GM06990 (cell line): Measurements from ENCODE around the gene WEE2.
"Not testable (repeated sequence)": the region's sequence is repeated elsewhere in the genome, so short reads cannot be mapped to it uniquely, and the experiment has no call there.

Experiments
- DNase-seq: peaks from one replicate; pipeline ENCODE4 v3.0.0-alpha.2; 2011; ENCODE audit not compliant: insufficient read length; ENCODE audit errors: extremely low read depth
- H3K27me3 ChIP-seq: replicated peaks from 2 replicates; pipeline ENCODE4 v1.6.0; 2011; ENCODE audit warnings: low read length; ENCODE audit not compliant: control insufficient read depth, insufficient read depth
- H3K36me3 ChIP-seq: 2 replicates; pipeline ENCODE4 v1.5.1; 2011; ENCODE audit warnings: low read length; ENCODE audit not compliant: control insufficient read depth, insufficient read depth
- H3K4me3 ChIP-seq: replicated peaks from 2 replicates; pipeline ENCODE4 v1.5.1; 2011; ENCODE audit warnings: low read depth, mild to moderate bottlenecking, control low read depth, low read length
- TF ChIP-seq, protein P1 (sequence below): IDR thresholded peaks from 2 replicates; pipeline ENCODE4 v1.5.1; 2011; ENCODE audit warnings: low read length, control low read depth, mild to moderate bottlenecking, inconsistent platforms; ENCODE audit not compliant: insufficient read depth, poor library complexity, severe bottlenecking

The WEE2 gene

DNA sequence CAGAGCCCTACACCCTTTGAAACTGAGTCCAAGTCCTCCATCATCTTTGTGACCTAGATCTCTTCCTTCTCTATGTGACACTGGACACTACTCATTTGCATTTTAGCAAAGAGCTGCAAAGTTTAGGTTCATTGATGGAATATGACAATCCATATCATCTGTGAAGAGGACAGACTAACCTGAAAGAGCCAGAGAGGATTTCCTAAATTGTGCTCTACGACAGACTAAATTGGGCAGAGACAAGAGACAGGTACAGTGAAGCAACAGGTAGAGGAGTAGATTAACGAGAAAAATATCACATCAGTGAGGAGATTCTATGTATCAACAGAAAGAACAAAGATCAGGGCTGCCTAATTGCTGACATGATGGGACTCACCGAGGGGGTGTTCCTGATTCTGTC lies 55.6 kb downstream of the WEE2 start, which contains the start of gene TAS2R3:
Gene TAS2R3 (plus strand): TSS at position 301 of the 400 bp plus-strand sequence. CDS start 62 bp downstream, at position 363.
- no peak within 1 kb of the TSS for H3K4me3 ChIP-seq
- DNase-seq = no peak
- H3K27me3 ChIP-seq = no peaks in the 10 kb centered on the region
- H3K36me3 ChIP-seq = peaks cover 8% of the 10 kb centered on the region
- TF ChIP-seq, protein P1, sequence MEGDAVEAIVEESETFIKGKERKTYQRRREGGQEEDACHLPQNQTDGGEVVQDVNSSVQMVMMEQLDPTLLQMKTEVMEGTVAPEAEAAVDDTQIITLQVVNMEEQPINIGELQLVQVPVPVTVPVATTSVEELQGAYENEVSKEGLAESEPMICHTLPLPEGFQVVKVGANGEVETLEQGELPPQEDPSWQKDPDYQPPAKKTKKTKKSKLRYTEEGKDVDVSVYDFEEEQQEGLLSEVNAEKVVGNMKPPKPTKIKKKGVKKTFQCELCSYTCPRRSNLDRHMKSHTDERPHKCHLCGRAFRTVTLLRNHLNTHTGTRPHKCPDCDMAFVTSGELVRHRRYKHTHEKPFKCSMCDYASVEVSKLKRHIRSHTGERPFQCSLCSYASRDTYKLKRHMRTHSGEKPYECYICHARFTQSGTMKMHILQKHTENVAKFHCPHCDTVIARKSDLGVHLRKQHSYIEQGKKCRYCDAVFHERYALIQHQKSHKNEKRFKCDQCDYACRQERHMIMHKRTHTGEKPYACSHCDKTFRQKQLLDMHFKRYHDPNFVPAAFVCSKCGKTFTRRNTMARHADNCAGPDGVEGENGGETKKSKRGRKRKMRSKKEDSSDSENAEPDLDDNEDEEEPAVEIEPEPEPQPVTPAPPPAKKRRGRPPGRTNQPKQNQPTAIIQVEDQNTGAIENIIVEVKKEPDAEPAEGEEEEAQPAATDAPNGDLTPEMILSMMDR = no peak

DNA sequence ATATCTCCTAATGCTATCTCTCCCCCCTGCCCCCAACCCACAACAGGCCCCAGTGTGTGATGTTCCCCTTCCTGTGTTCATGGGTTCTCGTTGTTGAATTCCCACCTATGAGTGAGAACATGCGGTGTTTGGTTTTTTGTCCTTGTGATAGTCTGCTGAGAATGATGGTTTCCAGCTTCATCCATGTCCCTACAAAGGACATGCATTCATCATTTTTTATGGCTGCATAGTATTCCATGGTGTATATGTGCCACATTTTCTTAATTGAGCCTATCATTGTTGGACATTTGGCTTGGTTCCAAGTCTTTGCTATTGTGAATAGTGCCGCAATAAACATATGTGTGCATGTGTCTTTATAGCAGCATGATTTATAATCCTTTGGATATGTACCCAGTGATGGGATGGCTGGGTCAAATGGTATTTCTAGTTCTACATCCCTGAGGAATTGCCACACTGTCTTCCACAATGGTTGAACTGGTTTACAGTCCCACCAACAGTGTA lies 62.0 kb downstream of the WEE2 start:
- H3K4me3 ChIP-seq, DNase-seq, H3K27me3 ChIP-seq, H3K36me3 ChIP-seq: not testable (repeated sequence)

DNA sequence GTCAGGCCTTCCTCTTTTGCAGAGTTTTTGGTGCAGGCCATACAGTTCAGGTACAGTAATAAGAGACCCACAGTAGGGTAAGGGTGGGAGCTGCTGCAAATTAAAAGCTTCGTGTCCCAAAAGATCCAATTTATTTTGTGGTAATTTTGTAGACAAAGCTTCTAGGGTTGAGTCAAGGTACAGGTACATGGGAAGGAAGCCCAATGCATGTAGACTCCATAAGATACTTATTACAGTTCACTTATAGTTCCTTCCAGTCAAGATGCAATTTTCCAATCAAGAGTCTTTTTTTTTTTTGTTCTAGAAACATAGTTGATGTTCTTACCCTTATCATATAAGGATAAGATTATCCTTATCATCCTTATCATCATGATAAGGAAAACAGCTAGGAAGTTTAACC lies 68.2 kb downstream of the WEE2 start, which contains the start of gene TAS2R4:
Gene TAS2R4 (plus strand): TSS at position 301 of the 400 bp plus-strand sequence. CDS start 1,815 bp downstream, outside the sequence.
- DNase-seq = no peak
- TF ChIP-seq, protein P1 = no peak
- Histone ChIP-seq H3K36me3 (peaks cover 5% of the 10 kb centered on the region), H3K4me3 (no peak within 1 kb of the TSS), H3K27me3 (no peaks in the 10 kb centered on the region)
